Measurements from ENCODE around the gene TCF19.
"Not testable (repeated sequence)": the region's sequence is repeated elsewhere in the genome, so short reads cannot be mapped to it uniquely, and the experiment has no call there.

The TCF19 gene

DNA sequence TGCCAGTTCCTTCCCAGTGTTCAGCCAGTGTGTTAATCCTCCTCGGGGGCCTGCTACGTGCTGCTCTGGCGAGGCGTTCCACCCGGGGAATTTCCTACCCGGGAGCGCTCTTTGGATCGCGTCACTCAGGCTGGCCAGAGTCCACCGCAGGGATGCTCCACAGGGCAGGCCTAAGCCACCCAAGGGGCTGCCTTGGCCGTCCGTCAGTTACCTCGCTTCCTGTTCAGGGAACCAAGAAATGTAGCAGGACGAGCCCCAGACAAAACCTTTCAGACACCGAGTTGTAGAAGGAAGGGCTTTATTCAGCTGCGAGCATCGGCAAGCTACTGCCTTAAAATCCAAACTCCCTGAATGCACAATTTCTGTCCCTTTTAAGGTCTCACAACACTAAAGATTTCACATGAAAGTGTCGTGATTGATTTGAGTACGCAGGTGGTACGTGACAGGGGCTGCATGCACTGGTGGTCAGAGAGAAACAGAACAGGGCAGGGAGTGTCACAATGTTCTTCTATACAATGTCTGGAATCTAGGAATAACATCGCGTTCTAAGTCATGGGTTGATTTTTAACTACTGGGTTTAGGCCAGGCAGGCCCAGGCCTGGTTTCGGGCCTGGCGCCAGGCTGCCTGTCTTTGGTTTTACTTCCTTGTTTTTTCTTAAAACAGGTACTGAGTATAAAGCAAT is 27.8 kb downstream of the TCF19 start:
- DNase-seq, result no peak

DNA sequence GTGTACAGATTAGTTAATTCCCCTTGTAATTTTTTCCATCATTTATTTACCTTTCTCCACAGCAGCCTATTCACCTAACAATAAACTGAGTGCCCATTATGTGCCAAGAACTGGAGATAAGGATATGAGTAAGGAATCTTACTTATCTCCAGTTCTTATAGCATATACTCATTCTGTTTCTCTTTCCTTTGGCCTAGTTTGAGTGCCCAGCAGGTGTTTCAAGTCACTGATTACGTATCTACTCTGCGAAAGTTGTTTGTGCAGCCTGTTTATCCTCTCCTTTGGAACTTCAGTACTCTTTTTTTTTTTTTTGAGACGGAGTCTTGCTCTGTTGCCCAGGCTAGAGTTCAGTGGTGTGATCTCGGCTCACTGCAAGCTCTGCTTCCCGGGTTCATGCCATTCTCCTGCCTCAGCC is 29.4 kb downstream of the TCF19 start:
- DNase-seq, result no peak

DNA sequence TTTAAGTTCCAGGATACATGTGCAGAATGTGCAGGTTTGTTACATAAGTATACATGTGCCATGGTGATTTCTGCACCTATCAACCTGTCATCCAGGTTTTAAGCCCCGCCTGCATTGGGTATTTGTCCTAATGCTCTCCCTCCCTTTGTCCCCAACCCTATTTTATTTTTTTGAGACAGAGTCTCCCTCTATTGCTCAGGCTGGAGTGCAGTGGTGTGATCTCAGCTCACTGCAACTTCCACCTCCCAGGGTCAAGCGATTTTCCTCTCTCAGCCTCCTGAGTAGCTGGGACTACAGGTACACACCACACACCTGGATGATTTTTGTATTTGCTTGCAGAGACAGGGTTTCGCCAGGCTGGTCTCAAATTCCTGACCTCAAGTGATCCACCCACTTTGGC is 30.8 kb downstream of the TCF19 start:
- DNase-seq, result not testable (repeated sequence)

DNA sequence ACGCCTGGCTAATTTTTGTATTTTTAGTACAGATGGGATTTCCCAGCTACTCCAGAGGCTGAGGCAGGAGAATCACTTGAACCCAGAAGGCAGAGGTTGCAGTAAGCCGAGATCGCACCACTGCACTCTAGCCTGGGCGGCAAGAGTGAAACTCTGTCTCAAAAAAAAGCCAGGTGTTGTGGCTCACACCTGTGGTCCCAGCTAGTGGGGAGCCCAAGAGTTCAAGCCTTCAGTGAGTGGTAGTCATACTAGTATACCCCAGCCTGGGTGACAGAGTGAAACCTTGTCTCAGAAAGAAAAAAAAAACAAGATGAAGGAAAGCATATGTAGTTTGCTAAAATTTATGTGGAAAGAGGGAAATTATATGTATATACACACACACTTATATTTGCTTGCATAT is 32.1 kb downstream of the TCF19 start:
- DNase-seq, result no peak

DNA sequence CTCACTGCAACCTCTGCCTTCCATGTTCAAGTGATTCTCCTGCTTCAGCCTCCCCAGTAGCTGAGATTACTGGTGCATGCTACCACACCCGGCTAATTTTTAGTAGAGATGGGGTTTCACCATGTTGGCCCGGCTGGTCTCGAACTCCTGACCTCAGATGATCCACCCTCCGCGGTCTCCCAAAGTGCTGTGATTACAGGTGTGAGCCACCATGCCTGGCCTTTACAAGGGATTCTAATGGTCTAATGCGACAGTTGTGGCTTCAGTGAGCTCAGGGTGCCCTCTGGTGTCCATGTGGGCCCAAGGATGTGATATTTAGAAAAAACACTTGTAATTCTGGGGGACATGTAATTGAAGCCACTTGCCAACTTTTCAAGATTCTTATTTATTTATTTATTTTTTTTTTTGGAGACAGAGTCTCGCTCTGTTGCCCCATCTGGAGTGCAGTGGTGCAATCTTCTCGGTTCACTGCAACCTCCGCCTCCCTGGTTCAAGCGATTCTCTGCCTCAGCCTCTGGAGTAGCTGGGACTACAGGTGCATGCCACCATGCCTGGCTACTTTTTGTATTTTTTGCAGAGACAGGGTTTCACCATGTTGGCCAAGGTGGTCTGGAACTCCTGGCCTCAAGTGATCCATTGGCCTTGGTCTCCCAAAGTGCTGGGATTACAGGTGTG is 34.2 kb downstream of the TCF19 start:
- DNase-seq, result not testable (repeated sequence)

DNA sequence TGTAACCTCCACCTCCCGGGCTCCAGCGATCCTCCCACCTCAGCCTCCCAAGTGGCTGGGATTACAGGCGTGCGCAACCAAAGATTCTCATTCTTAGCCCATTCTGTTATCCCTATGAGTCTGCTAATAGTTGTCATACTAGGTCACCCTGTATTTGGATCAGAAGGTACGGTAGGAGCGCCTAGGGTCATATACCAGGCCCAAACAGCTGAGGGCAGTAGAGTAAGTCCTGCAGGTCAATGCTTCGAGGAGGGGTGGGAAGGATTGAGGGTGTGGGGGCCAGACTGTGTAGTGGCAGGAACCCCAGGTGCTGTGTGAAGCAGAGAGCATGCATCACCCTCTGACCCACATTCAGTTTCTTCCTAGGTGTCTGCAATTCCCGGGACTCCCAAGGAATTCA is 34.8 kb downstream of the TCF19 start:
- no peak for DNase-seq

DNA sequence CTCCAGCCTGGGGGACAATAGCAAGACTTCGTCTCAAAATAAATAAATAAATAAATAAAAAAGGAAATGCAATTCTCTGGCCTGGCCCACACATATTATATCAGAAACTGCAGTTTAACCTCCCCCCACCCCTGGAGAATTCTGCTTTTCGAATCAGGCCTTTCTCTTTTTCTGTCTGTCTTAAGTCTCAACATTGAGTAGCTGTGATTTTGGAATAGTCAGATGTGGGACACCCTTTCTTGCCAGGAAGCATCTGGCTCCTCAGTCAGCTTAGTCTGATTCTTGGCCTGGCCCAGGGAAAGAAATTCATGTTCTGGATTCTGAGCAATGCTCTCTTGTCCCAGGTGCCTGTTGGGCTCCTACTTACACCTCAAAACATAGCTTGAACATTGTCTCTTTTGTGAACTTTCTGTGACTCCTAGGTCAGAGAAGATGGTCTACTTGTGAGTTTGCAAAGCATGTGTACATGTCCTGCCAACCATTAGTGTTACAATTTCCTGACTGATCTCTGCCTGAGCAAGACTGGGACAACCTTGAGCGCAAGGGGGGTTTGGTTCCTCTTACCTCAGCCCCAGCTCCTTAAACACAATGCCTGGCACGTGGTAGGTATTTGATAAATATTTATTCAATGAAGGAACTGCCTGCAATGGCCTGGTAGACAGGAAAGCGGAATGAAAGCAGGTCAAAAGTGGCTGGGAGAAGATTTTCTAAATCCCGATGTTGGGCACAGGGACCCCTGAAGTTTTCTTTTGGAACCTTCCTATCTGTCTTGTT is 35.9 kb downstream of the TCF19 start:
- DNase-seq, result no peak

DNA sequence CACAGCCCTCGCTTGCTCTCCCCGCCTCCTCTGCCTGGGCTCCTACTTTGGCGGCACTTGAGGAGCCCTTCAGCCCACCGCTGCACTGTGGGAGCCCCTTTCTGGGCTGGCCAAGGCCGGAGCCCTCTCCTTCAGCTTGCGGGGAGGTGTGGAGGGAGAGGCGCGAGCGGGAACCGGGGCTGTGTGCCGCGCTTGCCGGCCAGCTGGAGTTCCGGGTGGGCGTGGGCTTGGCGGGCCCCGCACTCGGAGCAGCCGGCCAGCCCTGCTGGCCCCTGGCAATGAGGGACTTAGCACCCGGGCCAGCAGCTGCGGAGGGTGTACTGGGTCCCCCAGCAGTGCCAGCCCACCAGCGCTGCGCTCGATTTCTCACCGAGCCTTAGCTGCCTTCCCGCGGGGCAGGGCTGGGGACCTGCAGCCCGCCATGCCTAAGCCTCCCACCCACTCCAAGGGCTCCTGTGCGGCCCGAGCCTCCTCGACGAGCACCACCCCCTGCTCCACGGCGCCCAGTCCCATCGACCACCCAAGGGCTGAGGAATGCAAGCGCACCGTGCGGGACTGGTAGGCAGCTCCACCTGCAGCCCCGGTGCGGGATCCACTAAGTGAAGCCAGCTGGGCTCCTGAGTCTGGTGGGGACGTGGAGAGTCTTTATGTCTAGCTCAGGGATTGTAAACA is 37.1 kb downstream of the TCF19 start:
- DNase-seq, result not testable (repeated sequence)

DNA sequence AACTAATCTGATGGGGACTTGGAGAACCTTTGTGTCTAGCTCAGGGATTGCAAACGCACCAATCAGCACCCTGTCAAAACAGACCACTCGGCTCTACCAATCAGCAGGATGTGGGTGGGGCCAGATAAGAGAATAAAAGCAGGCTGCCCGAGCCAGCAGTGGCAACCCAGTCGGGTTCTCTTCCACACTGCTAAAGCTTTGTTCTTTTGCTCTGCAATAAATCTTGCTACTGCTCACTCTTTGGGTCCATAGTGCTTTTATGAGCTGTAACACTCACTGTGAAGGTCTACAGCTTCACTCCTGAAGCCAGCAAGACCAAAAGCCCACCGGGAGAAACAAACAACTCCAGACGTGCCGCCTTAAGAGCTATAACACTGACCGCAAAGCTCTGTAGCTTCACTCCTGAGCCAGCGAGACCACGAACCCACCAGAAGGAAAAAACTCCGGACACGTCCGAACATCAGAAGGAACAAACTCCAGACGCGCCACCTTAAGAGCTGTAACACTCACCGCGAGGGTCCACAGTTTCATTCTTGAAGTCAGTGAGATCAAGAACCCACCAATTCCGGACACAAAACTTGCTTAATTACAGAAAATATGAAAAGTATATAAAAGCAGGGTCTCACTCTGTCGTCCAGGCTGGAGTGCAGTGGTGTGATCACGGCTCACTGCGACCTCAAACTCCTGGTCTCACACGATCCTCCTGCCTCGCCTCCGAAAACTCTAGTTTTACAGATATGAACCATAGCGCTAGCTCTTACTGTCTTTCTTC is 38.0 kb downstream of the TCF19 start:
- DNase-seq, result not testable (repeated sequence)

DNA sequence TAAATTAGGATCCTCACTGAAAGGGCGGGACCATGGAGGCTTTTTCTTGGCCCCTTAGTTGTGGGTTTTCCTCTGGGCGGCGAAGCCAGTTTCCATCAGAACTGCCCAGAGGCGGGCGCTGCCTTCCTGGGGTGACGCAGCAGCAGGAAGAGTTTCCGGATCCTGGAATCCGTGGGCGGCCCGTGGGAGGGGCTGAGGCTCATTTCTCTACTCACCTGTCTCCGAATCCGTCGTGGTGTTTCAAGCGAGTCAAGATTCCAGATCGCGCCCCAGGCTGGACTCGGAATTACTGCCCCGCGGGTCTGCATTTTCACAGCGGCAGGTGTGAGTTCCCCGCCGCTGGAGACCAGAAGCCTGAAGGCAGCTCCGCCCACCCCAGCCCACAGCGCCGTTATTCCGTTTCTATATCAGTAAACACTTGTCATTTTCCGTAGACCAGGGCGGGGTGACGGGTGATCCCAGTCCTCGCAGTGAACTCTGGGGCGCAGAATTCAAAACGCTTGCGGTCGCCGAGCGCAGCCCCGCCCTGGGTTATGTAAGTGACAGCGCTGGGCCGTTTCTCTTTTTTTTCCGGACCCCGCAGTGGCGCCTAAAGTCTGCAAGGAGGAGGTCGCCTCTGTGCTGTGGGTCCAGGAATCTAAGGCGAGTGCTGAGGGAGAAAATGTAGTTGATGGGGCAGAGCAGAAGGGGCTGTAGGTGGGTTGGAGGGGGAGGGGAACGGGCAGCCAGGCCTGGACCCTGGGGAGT is 39.3 kb downstream of the TCF19 start:
- DNase-seq, result peak; percentile 67

DNA sequence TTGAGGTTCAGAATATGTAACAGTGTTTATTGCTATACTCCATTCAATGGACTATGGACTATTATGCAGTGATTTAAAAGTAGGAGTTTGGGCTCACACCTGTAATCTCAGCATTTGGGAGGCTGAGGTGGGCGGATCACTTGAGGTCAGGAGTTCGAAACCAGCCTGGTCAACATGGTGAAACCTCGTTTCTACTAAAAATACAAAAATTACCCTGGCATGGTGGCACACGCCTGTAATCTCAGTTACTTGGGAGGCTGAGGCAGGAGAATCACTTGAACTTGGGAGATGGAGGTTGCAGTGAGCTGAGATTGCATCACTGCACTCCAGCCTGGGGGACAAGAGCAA is 40.7 kb downstream of the TCF19 start:
- DNase-seq, result not testable (repeated sequence)

DNA sequence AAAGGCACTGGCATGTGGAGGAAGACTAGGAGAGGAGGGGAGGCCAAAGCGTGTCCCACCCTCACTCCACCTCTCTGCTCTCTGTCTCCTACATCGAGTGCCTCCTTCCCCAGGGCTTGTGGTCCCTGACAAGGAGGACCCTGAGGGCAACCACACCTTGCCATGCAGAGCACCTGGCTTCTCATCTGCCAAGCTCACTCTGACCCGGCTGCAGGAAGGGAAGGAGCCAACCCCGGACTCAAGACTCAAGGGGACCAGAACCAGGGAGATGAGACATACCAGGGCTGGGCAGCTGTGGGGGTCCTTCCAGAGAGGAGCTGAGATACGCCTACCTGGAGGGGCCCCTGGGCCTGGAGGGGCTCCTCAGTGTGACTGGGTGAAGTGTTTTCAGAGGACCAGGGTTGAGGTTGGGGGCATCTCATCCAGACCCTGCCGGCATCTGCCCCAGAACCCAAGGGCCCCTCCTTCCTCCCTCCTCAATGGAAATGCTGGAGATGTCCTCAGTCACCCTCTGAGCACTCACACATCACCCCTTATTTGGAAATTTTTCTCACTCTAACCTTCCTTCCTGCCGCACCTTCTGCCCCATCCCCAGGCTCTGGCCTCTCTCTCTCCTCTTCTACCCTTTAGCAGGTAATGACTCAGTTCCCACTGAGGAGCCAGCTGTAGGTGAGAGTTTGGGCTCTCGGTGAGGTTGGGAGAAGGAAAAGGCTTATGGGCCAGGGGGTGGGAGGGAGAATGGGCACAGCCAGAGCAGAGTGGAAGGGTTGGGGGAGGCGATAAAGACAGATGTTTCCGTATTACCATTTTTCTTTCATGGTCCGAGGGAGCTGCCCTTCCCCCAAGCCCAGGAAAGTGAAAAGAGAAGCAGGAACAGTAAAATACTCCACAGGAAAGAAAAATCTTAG is 44.1 kb downstream of the TCF19 start:
- no peak for DNase-seq

DNA sequence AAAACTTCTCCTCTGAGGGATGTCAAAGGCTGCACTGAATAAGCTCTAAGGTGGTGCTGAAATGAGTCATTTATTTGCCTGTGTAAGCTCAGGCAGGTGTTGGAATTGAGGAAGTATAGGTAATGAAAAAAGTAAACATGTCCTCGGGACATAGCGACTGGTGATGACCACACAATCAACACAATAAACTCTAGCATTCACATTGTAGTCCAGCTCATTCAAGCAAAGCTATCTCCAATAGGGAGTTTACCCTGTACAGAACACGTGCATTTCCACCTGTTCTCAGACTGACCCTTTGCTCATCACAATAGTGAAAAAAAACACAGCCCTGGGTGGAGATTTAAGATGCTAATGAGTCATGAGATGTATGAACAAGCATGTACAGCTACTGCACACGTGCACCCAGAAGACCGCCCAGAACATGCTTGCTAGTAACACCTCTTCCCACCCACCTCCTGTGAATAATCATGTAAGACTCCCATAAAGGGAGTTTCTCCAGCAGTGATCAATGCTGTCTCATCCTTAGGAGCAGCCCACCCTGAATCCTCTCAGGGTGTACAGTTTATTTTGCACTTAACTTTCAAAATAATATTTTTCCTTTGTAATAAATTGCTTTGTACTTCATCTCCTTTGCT is 45.1 kb downstream of the TCF19 start:
- peak; percentile 77 for DNase-seq

DNA sequence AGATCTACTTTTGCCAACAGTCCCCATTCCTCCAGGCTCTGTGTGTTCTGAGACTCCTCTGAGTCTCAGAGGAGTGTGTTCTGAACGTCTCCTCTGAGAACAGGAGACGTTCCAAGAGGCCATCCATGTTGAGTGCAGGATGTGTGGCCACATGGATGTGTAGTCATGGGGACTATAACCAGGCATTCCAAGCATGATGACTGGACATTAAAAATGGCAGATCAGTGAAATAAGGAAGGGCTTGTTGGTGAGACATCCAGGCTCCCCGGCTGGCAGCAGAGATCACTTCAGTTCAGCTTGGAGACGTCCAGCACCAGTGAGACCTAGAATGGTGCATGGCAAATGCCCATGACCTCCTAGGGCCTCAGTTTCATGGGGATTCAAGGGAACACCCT is 46.4 kb downstream of the TCF19 start:
- DNase-seq, result no peak

DNA sequence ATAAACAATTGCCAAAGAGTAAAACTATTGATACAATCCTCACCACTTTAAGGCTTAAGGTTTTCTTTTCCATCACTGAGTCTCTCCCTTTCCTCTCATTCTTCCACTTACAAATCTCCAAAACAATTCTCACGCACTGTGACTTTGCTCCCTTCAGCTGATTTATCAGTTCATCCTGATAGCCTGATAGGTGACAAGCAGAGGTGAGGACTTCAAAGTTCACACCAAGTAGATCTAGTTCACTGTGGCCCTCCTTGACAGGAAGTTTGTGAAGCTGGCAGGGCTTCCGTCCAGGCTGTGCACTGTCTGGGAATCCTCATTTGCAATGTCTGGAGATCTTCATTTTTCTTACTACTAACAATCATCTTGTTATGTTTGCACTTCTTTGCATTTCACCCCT is 47.2 kb downstream of the TCF19 start:
- no peak for DNase-seq

DNA sequence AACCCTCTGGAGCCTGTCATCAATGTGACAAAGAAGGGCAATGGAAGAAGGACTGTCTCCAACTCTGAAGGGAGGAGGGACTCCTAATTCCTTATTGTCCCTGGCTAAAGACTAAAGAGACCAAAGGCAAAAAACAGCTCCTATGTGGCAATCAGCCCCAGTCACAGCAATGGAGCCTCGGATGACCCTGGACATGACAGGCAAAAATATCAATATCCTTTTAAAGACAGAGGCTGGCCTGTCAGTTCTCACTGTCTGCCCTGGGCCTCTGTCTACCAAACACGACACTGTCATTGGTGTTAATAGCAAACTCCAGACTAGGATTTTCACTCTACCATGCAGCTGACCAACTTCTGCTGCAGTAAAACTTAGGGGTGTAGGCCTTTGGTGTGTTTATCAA is 50.1 kb downstream of the TCF19 start:
- no peak for DNase-seq

DNA sequence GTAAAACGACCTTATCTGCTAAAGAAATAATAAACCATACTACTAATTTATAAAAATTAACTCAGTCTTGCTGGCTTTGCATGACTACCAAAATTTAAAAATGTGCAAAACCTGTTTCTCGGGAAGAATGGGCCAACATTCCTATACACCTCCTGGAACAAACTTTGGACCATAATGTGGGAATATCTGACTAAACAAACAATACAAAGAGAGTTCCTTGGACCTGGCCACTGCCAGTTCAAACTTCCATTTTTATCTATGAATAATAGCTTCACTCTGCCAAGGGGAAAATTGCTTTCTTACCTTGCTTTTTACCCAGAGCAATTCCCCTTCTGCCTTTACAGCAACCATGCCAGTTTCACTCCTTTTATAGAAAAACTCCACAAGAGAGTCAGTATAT is 50.7 kb downstream of the TCF19 start:
- no peak for DNase-seq

DNA sequence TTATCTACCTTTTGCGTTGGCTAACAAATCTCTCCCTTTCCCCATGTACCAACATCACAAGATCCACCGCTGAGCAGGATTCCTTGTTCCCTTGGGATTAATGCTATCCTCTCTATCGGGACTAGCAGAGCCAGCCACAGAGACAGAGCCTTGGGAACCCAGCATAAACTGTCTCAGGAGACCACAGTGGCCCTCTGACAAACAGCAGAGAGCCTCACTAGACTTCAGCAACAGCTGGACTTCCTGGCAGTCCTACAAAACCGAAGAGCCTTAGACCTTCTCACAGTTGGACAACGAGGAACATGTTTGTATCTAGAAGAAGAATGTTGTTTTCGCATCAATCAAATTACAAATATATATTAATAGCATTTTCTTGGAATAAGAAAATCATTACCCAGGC is 51.7 kb downstream of the TCF19 start:
- DNase-seq, result no peak

DNA sequence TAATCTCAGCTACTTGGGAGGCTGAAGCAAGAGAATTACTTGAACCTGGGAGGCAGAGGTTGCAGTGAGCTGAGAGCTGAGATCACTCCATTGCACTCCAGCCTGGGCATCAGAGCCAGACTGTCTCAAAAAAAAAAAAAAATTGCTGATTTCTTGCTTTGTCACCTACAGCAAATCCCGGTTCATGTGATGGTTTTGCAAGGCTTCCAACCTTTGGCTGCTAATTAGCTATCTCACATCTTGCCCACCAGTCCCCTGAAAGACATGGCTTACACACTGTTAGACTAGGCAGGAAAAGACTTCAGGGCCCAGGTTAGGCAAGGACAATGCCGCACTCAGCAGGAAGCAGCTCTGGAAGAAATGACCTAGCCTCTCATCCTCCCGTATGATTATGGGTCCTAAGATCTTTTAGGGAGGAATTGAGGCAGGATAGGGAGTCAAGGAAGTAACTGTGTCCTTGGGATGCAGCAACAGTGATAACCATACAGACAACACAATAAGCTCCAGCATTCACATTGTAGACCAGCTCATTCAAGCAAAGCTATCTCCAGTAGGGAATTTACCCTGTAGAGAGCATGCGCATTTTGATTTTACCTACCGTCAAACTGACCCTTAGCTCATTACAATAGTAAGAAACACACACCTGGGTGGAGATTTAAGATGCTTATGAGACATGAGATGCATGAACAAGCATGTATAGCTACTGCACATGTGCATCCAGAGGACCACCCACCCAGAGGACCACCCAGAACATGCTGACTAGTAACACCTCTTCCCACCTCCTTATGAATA is 52.5 kb downstream of the TCF19 start:
- no peak for DNase-seq

All from NCI-H1436 treated with DMSO at 0.1 percent for 48 hours (cell line).